Erythroblast (primary cell): ENCODE data around the gene MEF2C.

Experiments
- GATA1 ChIP-seq: IDR thresholded peaks from 2 replicates; pipeline ENCODE4 v1.6.1; 2011; ENCODE audit warnings: low read depth, mild to moderate bottlenecking, control low read depth, low read length, moderate library complexity
- POLR2A ChIP-seq: IDR thresholded peaks from 2 replicates; pipeline ENCODE4 v1.6.1; 2011; ENCODE audit warnings: mild to moderate bottlenecking, low read length

DNA sequence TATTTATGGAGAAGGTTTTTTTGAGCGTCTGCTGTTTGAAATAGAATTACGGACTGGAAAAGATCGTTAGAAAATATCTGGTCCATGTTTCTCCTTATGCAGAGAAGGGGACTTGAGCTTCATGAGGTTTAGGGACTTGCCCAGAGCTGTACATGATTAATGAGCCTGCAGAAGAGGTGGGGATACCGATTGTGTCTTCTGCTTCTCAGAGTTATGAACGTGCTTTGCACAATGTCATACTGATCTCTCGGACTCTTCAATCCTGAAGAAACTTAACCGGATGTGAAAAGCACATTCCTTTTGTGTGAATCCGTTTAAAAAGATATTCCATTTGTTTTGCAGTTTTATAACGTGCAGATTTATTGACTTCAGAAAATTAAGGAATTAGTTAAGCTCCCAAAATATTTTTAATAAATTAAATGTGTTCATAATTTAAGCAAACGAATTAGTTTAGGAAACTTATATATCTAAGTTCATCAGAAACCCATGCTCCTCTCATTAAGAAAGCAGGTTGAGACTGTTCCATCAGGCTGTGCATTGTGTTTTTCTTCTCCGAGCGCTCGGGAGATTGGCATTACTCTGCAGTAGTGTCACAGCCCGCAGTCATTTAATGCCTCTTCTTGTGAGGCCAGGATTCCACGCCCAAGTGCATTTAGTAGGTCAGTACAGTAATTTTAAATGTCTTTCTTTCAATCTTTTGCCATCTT, 40.8 kb upstream of the MEF2C start:
- no peak for TF ChIP-seq POLR2A
- no peak for TF ChIP-seq GATA1
